ENCODE results near the gene FMO4.

DNA sequence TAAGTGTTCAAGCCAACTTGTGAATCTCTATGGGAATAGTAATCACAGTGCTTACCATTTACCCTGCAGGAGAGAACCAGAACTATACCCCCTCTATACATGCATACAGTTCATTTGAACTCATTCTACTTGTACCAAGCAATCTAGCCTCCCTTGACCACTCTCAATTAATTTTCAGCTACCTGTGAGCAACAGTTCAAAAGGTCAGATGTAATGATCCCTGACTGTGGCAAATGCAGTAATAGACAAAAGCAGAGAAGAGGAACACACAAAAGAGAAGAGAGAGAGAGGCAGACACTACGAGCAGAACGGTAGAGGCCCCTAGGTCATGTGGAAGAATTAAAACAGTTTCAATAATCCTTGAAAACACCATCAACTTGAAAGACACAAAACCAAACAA, 52.8 kb downstream of the FMO4 start:
- TF ChIP-seq KAT2A (conservative IDR thresholded peaks at IDR 0.05; ENCODE audit: control insufficient read depth, low read depth, low read length) (no peak), SMAD5 (IDR thresholded peaks at IDR 0.05; ENCODE audit: low read depth) (no peak), SREBF2 (IDR thresholded peaks at IDR 0.05; ENCODE audit: low read length) (no peak), BCL11A (IDR thresholded peaks at IDR 0.05; ENCODE audit: low read depth, low read length) (no peak), EGR1 (IDR thresholded peaks at IDR 0.05; ENCODE audit: borderline replicate concordance in 1 of 2, low read depth in 2 of 2, low read length in 2 of 2) (no peak), KLF5 (IDR thresholded peaks at IDR 0.05; ENCODE audit: partially characterized antibody) (no peak), TAF1 (IDR thresholded peaks at IDR 0.05; ENCODE audit: borderline replicate concordance, low read depth, low read length) (no peak), NFYA (IDR thresholded peaks at IDR 0.05; ENCODE audit: borderline replicate concordance, low read depth, low read length) (no peak)
- TF ChIP-seq, protein P1, sequence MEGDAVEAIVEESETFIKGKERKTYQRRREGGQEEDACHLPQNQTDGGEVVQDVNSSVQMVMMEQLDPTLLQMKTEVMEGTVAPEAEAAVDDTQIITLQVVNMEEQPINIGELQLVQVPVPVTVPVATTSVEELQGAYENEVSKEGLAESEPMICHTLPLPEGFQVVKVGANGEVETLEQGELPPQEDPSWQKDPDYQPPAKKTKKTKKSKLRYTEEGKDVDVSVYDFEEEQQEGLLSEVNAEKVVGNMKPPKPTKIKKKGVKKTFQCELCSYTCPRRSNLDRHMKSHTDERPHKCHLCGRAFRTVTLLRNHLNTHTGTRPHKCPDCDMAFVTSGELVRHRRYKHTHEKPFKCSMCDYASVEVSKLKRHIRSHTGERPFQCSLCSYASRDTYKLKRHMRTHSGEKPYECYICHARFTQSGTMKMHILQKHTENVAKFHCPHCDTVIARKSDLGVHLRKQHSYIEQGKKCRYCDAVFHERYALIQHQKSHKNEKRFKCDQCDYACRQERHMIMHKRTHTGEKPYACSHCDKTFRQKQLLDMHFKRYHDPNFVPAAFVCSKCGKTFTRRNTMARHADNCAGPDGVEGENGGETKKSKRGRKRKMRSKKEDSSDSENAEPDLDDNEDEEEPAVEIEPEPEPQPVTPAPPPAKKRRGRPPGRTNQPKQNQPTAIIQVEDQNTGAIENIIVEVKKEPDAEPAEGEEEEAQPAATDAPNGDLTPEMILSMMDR (IDR thresholded peaks at IDR 0.05 in 2 of 3, conservative IDR thresholded peaks at IDR 0.05 in 1 of 3; ENCODE audit: control insufficient read depth in 2 of 3, extremely low read depth in 1 of 3, insufficient read depth in 1 of 3, low read depth in 3 of 3, low read length in 3 of 3) = no peak
- TF ChIP-seq, protein P2, sequence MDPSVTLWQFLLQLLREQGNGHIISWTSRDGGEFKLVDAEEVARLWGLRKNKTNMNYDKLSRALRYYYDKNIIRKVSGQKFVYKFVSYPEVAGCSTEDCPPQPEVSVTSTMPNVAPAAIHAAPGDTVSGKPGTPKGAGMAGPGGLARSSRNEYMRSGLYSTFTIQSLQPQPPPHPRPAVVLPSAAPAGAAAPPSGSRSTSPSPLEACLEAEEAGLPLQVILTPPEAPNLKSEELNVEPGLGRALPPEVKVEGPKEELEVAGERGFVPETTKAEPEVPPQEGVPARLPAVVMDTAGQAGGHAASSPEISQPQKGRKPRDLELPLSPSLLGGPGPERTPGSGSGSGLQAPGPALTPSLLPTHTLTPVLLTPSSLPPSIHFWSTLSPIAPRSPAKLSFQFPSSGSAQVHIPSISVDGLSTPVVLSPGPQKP (IDR thresholded peaks at IDR 0.05; ENCODE audit: low read depth, low read length) = no peak
